Parathyroid adenoma (tissue), 2 donors: ENCODE results near the gene AUTS2.

Experiments used
- H2AFZ ChIP-seq: fragments of 300-600 bp; sonication (generic); one replicate; pipeline ENCODE4 v1.7.0; 2017; ENCODE audit warnings: antibody characterized with exemption, mild to moderate bottlenecking
- H3K27ac ChIP-seq: fragments of 300-600 bp; sonication (generic); one replicate; pipeline ENCODE4 v1.7.0; 2017
- H3K27me3 ChIP-seq: fragments of 300-600 bp; sonication (generic); one replicate; pipeline ENCODE4 v1.7.0; 2017; ENCODE audit warnings: low read length; ENCODE audit not compliant: control insufficient read depth, insufficient read depth
- H3K36me3 ChIP-seq: fragments of 300-600 bp; sonication (generic); one replicate; pipeline ENCODE4 v1.7.0; 2017; ENCODE audit warnings: low read length; ENCODE audit not compliant: control insufficient read depth, insufficient read depth
- H3K4me1 ChIP-seq: fragments of 300-600 bp; sonication (generic); one replicate; pipeline ENCODE4 v1.7.0; 2017; ENCODE audit warnings: control low read depth
- H3K4me2 ChIP-seq: fragments of 300-600 bp; sonication (generic); one replicate; pipeline ENCODE4 v1.7.0; 2017; ENCODE audit warnings: low read length
- H3K4me3 ChIP-seq: fragments of 300-600 bp; sonication (generic); one replicate; pipeline ENCODE4 v1.7.0; 2017; ENCODE audit warnings: low read depth, low read length
- H3K79me2 ChIP-seq: fragments of 300-600 bp; sonication (generic); one replicate; pipeline ENCODE4 v1.7.0; 2017; ENCODE audit warnings: control low read depth
- H3K9ac ChIP-seq: fragments of 300-600 bp; sonication (generic); one replicate; pipeline ENCODE4 v1.7.0; 2017; ENCODE audit warnings: mild to moderate bottlenecking
- H3K9me3 ChIP-seq: fragments of 300-600 bp; sonication (generic); one replicate; pipeline ENCODE4 v1.7.0; 2017; ENCODE audit warnings: low read length; ENCODE audit not compliant: control insufficient read depth
- CTCF ChIP-seq: fragments of 300-600 bp; sonication (generic); IDR thresholded peaks from one replicate; pipeline ENCODE4 v1.7.0; 2017; ENCODE audit warnings: antibody characterized with exemption, mild to moderate bottlenecking
- donor health status: primary hyperparathyroidism.

Gene AUTS2

GRCh38 chr7:70791341-70791740, 1193.1 kb downstream of the AUTS2 start:
- Histone ChIP-seq H3K4me1 (no peaks in the 10 kb centered on the region), H2AFZ (no peak overlapping the region), H3K4me3 (no peak overlapping the region), H3K27ac (no peak overlapping the region), H3K36me3 (no peaks in the 10 kb centered on the region), H3K9ac (no peak overlapping the region), H3K9me3 (no peaks in the 10 kb centered on the region), H3K27me3 (no peaks in the 10 kb centered on the region), H3K79me2 (no peaks in the 10 kb centered on the region), H3K4me2 (no peak overlapping the region)
- TF ChIP-seq CTCF: no peak

- Histone ChIP-seq H3K4me2 (no peak overlapping the region), H3K4me1 (no peaks in the 10 kb centered on the region), H3K27me3 (no peaks in the 10 kb centered on the region), H3K27ac (no peak overlapping the region), H3K9me3 (no peaks in the 10 kb centered on the region), H3K9ac (no peak overlapping the region), H3K36me3 (no peaks in the 10 kb centered on the region), H3K4me3 (no peak overlapping the region), H3K79me2 (no peaks in the 10 kb centered on the region), H2AFZ (no peak overlapping the region)
- no peak for TF ChIP-seq CTCF
Measured at GRCh38 chr7:70793060-70793459, 1194.8 kb downstream of the AUTS2 start.

- Histone ChIP-seq H2AFZ (no peak overlapping the region), H3K27me3 (no peaks in the 10 kb centered on the region), H3K9ac (no peak overlapping the region), H3K27ac (no peak overlapping the region), H3K4me2 (no peak overlapping the region), H3K79me2 (no peaks in the 10 kb centered on the region), H3K4me3 (no peak overlapping the region), H3K9me3 (no peaks in the 10 kb centered on the region), H3K4me1 (no peaks in the 10 kb centered on the region), H3K36me3 (no peaks in the 10 kb centered on the region)
- TF ChIP-seq CTCF: no peak
Measured at GRCh38 chr7:70793821-70794220, 1195.5 kb downstream of the AUTS2 start.

GRCh38 chr7:70794962-70795361, 1196.7 kb downstream of the AUTS2 start:
- no peaks in the 10 kb centered on the region for H3K36me3 ChIP-seq
- no peak overlapping the region for H3K4me3 ChIP-seq
- no peaks in the 10 kb centered on the region for H3K27me3 ChIP-seq
- no peak overlapping the region for H2AFZ ChIP-seq
- H3K4me2 ChIP-seq: no peak overlapping the region
- no peak overlapping the region for H3K27ac ChIP-seq
- H3K9ac ChIP-seq: no peak overlapping the region
- no peaks in the 10 kb centered on the region for H3K4me1 ChIP-seq
- H3K9me3 ChIP-seq: no peaks in the 10 kb centered on the region
- H3K79me2 ChIP-seq: no peaks in the 10 kb centered on the region
- TF ChIP-seq CTCF: no peak

- Histone ChIP-seq H2AFZ (no peak overlapping the region), H3K36me3 (no peaks in the 10 kb centered on the region), H3K4me1 (no peaks in the 10 kb centered on the region), H3K27ac (no peak overlapping the region), H3K9ac (no peak overlapping the region), H3K9me3 (no peaks in the 10 kb centered on the region), H3K79me2 (no peaks in the 10 kb centered on the region), H3K4me2 (no peak overlapping the region), H3K27me3 (no peaks in the 10 kb centered on the region), H3K4me3 (no peak overlapping the region)
- TF ChIP-seq CTCF: no peak
Measured at GRCh38 chr7:70795948-70796347, 1197.7 kb downstream of the AUTS2 start.
